ENCODE measurements around the gene SLC9A5.

The SLC9A5 gene

GRCh38 chr16:67299269-67299668, 50.5 kb downstream of the SLC9A5 start:
- H3K27me3 Mint-ChIP-seq: peaks cover 30% of the 10 kb centered on the region
- H3K4me3 Mint-ChIP-seq: no peak overlapping the region
- H3K27ac Mint-ChIP-seq: no peak overlapping the region
- no peaks in the 10 kb centered on the region for H3K36me3 Mint-ChIP-seq
- no peaks in the 10 kb centered on the region for H3K9me3 Mint-ChIP-seq
- CTCF ChIA-PET: no interaction called here
- DNase-seq: no peak
- no peaks in the 10 kb centered on the region for H3K4me1 Mint-ChIP-seq

GRCh38 chr16:67301080-67301782, 52.5 kb downstream of the SLC9A5 start:
- CTCF ChIA-PET: no interaction called here
- peaks cover 27% of the 10 kb centered on the region for H3K27me3 Mint-ChIP-seq
- DNase-seq: no peak
- no peaks in the 10 kb centered on the region for H3K9me3 Mint-ChIP-seq
- no peak overlapping the region for H3K27ac Mint-ChIP-seq
- H3K36me3 Mint-ChIP-seq: no peaks in the 10 kb centered on the region
- no peak overlapping the region for H3K4me3 Mint-ChIP-seq
- no peaks in the 10 kb centered on the region for H3K4me1 Mint-ChIP-seq

GRCh38 chr16:67302076-67302475, 53.3 kb downstream of the SLC9A5 start:
- no peak for DNase-seq
- CTCF ChIA-PET: no interaction called here
- H3K9me3 Mint-ChIP-seq: no peaks in the 10 kb centered on the region
- H3K4me3 Mint-ChIP-seq: no peak overlapping the region
- no peaks in the 10 kb centered on the region for H3K4me1 Mint-ChIP-seq
- no peaks in the 10 kb centered on the region for H3K36me3 Mint-ChIP-seq
- peaks cover 27% of the 10 kb centered on the region for H3K27me3 Mint-ChIP-seq
- no peak overlapping the region for H3K27ac Mint-ChIP-seq

GRCh38 chr16:67302970-67303369, 54.2 kb downstream of the SLC9A5 start:
- CTCF ChIA-PET: no interaction called here
- H3K4me1 Mint-ChIP-seq: no peaks in the 10 kb centered on the region
- H3K27ac Mint-ChIP-seq: no peak overlapping the region
- H3K4me3 Mint-ChIP-seq: no peak overlapping the region
- H3K36me3 Mint-ChIP-seq: no peaks in the 10 kb centered on the region
- no peaks in the 10 kb centered on the region for H3K9me3 Mint-ChIP-seq
- H3K27me3 Mint-ChIP-seq: peaks cover 18% of the 10 kb centered on the region
- no peak for DNase-seq

GRCh38 chr16:67304020-67304419, 55.2 kb downstream of the SLC9A5 start:
- CTCF ChIA-PET: no interaction called here
- Mint-ChIP-seq H3K36me3 (no peaks in the 10 kb centered on the region), H3K27ac (no peak overlapping the region), H3K9me3 (no peaks in the 10 kb centered on the region), H3K4me3 (no peak overlapping the region), H3K27me3 (peaks cover 13% of the 10 kb centered on the region), H3K4me1 (peaks cover 3% of the 10 kb centered on the region)
- no peak for DNase-seq

GRCh38 chr16:67305216-67306071, 56.7 kb downstream of the SLC9A5 start:
- Mint-ChIP-seq H3K4me3 (no peak overlapping the region), H3K36me3 (no peaks in the 10 kb centered on the region), H3K27ac (no peak overlapping the region), H3K4me1 (peaks cover 3% of the 10 kb centered on the region), H3K27me3 (peaks cover 13% of the 10 kb centered on the region), H3K9me3 (no peaks in the 10 kb centered on the region)
- CTCF ChIA-PET: no interaction called here
- DNase-seq: no peak

GRCh38 chr16:67310561-67310960, 61.8 kb downstream of the SLC9A5 start:
- Mint-ChIP-seq H3K27me3 (peaks cover 7% of the 10 kb centered on the region), H3K36me3 (no peaks in the 10 kb centered on the region), H3K4me1 (peaks cover 19% of the 10 kb centered on the region), H3K27ac (no peak overlapping the region), H3K4me3 (no peak overlapping the region), H3K9me3 (no peaks in the 10 kb centered on the region)
- DNase-seq: no peak
- CTCF ChIA-PET: interaction anchor here (2.1 kb wide), 1 partner anchor 17 kb away, joined by 5 read pairs; no protein-coding TSS in a partner anchor

- Mint-ChIP-seq H3K4me1 (peaks cover 19% of the 10 kb centered on the region), H3K36me3 (no peaks in the 10 kb centered on the region), H3K4me3 (no peak overlapping the region), H3K27me3 (peaks cover 3% of the 10 kb centered on the region), H3K27ac (peak overlapping the region; percentile 67), H3K9me3 (no peaks in the 10 kb centered on the region)
- CTCF ChIA-PET: interaction anchor here (1.2 to 2.1 kb wide), 2 partner anchors 16 to 116 kb away, joined by 3 to 5 read pairs; no protein-coding TSS in a partner anchor
- DNase-seq: peak; percentile 66
Observed at GRCh38 chr16:67311607-67312488, 63.1 kb downstream of the SLC9A5 start.

GRCh38 chr16:67312719-67313118, 63.9 kb downstream of the SLC9A5 start:
- no peak overlapping the region for H3K27ac Mint-ChIP-seq
- no peaks in the 10 kb centered on the region for H3K9me3 Mint-ChIP-seq
- peaks cover 19% of the 10 kb centered on the region for H3K4me1 Mint-ChIP-seq
- no peaks in the 10 kb centered on the region for H3K36me3 Mint-ChIP-seq
- H3K27me3 Mint-ChIP-seq: peaks cover 3% of the 10 kb centered on the region
- H3K4me3 Mint-ChIP-seq: no peak overlapping the region
- CTCF ChIA-PET: interaction anchor here (1.0 to 1.2 kb wide), 2 partner anchors 35 to 115 kb away, joined by 3 read pairs; no protein-coding TSS in a partner anchor
- no peak for DNase-seq

GRCh38 chr16:67317853-67318252, 69.1 kb downstream of the SLC9A5 start:
- DNase-seq: no peak
- CTCF ChIA-PET: no interaction called here
- Mint-ChIP-seq H3K27me3 (peaks cover 28% of the 10 kb centered on the region), H3K27ac (no peak overlapping the region), H3K36me3 (no peaks in the 10 kb centered on the region), H3K4me3 (no peak overlapping the region), H3K9me3 (no peaks in the 10 kb centered on the region), H3K4me1 (no peaks in the 10 kb centered on the region)

Measured in activated naive CD4-positive, alpha-beta T cell treated with anti-CD3 and anti-CD28 coated beads, Interleukin-2, amount 10 ng/mL, durations not matched to agents 7 days and 5 days (primary cell).